ENCODE results near the gene GZMB.
"Not testable (repeated sequence)": the region's sequence is repeated elsewhere in the genome, so short reads cannot be mapped to it uniquely, and the experiment has no call there.

The GZMB gene

GRCh38 chr14:24605435-24606190, 28.4 kb downstream of the GZMB start:
- no peaks in the 10 kb centered on the region for H3K27me3 ChIP-seq (ENCODE audit: control insufficient read depth in 3 of 3, insufficient read depth in 3 of 3, low read depth in 1 of 3, low read length in 3 of 3)
- no peaks in the 10 kb centered on the region for H3K79me1 ChIP-seq (ENCODE audit: low read depth, low read length)
- H4K8ac ChIP-seq (ENCODE audit: low read depth, low read length) = no peak overlapping the region
- DNase-seq (ENCODE audit: low spot score) = no peak
- no peak overlapping the region for H3K27ac ChIP-seq (replicated peaks; ENCODE audit: low read length)
- no peak overlapping the region for H3K4me2 ChIP-seq (ENCODE audit: insufficient read depth, low read length, poor library complexity, severe bottlenecking)
- H2BK120ac ChIP-seq (ENCODE audit: low read depth, low read length) = no peak overlapping the region
- H3K9me3 ChIP-seq (replicated peaks in 1 of 2; ENCODE audit: control insufficient read depth in 2 of 2, insufficient read depth in 1 of 2, low read depth in 1 of 2, low read length in 2 of 2) = peaks cover 0 to 5% of the 10 kb centered on the region in 2 donors
- no peak overlapping the region for H3K23ac ChIP-seq (ENCODE audit: low read depth, low read length, poor library complexity)
- peaks cover 0 to 1% of the 10 kb centered on the region in 2 donors for H3K4me1 ChIP-seq (ENCODE audit: control insufficient read depth in 2 of 2, insufficient read depth in 1 of 2, low read depth in 1 of 2, low read length in 2 of 2)
- H2BK5ac ChIP-seq (ENCODE audit: low read length) = no peak overlapping the region
- H3K4ac ChIP-seq (ENCODE audit: low read length) = no peak overlapping the region
- no peak overlapping the region for H2BK15ac ChIP-seq (ENCODE audit: low read length)
- no peak overlapping the region for H2AFZ ChIP-seq (ENCODE audit: low read length)
- no peak overlapping the region for H2AK5ac ChIP-seq (ENCODE audit: low read depth, low read length)
- H3K4me3 ChIP-seq (ENCODE audit: low read length in 2 of 2) = no peak overlapping the region
- no peaks in the 10 kb centered on the region for H3K36me3 ChIP-seq (replicated peaks in 1 of 2; ENCODE audit: control insufficient read depth in 2 of 2, insufficient read depth in 2 of 2, low read length in 2 of 2)
- H4K91ac ChIP-seq (ENCODE audit: low read depth, low read length, poor library complexity) = no peak overlapping the region
- no CpG with 5 or more reads among the region's 3 CpGs for WGBS, 2 donors (ENCODE audit: extremely low coverage in 2 of 2, insufficient read length in 2 of 2, insufficient replicate concordance in 1 of 2)
- no peak overlapping the region for H2BK12ac ChIP-seq (ENCODE audit: low read length)
- no peak overlapping the region for H3K14ac ChIP-seq (ENCODE audit: low read length)
- no peak overlapping the region for H3K9ac ChIP-seq (ENCODE audit: low read depth, low read length, poor library complexity)
- H3K18ac ChIP-seq (ENCODE audit: low read length) = no peak overlapping the region

DNA sequence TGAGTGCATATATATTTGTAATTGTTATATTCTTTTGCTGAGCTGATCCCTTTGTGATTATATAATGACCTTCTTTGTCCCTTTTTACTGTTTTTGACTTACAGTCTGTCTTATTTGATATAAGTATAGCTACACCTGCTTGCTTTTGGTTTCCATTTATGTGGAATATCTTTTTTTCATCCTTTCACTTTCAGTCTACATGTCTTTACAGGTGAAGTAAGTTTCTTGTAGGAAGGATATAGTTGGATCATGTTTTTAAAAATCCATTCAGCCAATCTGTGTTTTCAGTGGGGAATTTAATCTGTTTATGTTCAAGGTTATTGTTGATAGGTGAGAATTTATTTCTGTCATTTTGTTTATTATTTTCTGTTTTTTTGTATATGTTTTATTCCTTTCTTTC, 36.6 kb downstream of the GZMB start:
- no peak for DNase-seq (ENCODE audit: low spot score)
- H2BK5ac ChIP-seq (ENCODE audit: low read length) = no peak overlapping the region
- H4K91ac ChIP-seq (ENCODE audit: low read depth, low read length, poor library complexity) = no peak overlapping the region
- no peaks in the 10 kb centered on the region for H3K79me1 ChIP-seq (ENCODE audit: low read depth, low read length)
- H3K9me3 ChIP-seq (replicated peaks in 1 of 2; ENCODE audit: control insufficient read depth in 2 of 2, insufficient read depth in 1 of 2, low read depth in 1 of 2, low read length in 2 of 2) = peaks cover 0 to 12% of the 10 kb centered on the region in 2 donors
- no peaks in the 10 kb centered on the region for H3K27me3 ChIP-seq (ENCODE audit: control insufficient read depth in 3 of 3, insufficient read depth in 3 of 3, low read depth in 1 of 3, low read length in 3 of 3)
- no peak overlapping the region for H2AK5ac ChIP-seq (ENCODE audit: low read depth, low read length)
- no peak overlapping the region for H2BK12ac ChIP-seq (ENCODE audit: low read length)
- H3K9ac ChIP-seq (ENCODE audit: low read depth, low read length, poor library complexity) = no peak overlapping the region
- H3K27ac ChIP-seq (replicated peaks; ENCODE audit: low read length) = no peak overlapping the region
- H4K8ac ChIP-seq (ENCODE audit: low read depth, low read length) = no peak overlapping the region
- no peak overlapping the region for H3K18ac ChIP-seq (ENCODE audit: low read length)
- no peak overlapping the region for H3K4me2 ChIP-seq (ENCODE audit: insufficient read depth, low read length, poor library complexity, severe bottlenecking)
- no peak overlapping the region for H3K23ac ChIP-seq (ENCODE audit: low read depth, low read length, poor library complexity)
- H3K14ac ChIP-seq (ENCODE audit: low read length) = no peak overlapping the region
- no peak overlapping the region for H3K4ac ChIP-seq (ENCODE audit: low read length)
- H3K4me3 ChIP-seq (ENCODE audit: low read length in 2 of 2) = no peak overlapping the region
- no peak overlapping the region for H2BK15ac ChIP-seq (ENCODE audit: low read length)
- no peaks in the 10 kb centered on the region for H3K4me1 ChIP-seq (ENCODE audit: control insufficient read depth in 2 of 2, insufficient read depth in 1 of 2, low read depth in 1 of 2, low read length in 2 of 2)
- H3K36me3 ChIP-seq (replicated peaks in 1 of 2; ENCODE audit: control insufficient read depth in 2 of 2, insufficient read depth in 2 of 2, low read length in 2 of 2) = no peaks in the 10 kb centered on the region
- H2AFZ ChIP-seq (ENCODE audit: low read length) = no peak overlapping the region
- no peak overlapping the region for H2BK120ac ChIP-seq (ENCODE audit: low read depth, low read length)

GRCh38 chr14:24595073-24595808, 38.7 kb downstream of the GZMB start:
- DNase-seq (ENCODE audit: low spot score) = no peak
- no peak overlapping the region for H2BK120ac ChIP-seq (ENCODE audit: low read depth, low read length)
- H2BK5ac ChIP-seq (ENCODE audit: low read length) = no peak overlapping the region
- WGBS, 2 donors (ENCODE audit: extremely low coverage in 2 of 2, insufficient read length in 2 of 2, insufficient replicate concordance in 1 of 2) = no CpG with 5 or more reads among the region's 3 CpGs
- H3K79me1 ChIP-seq (ENCODE audit: low read depth, low read length) = no peaks in the 10 kb centered on the region
- H3K4me1 ChIP-seq (ENCODE audit: control insufficient read depth in 2 of 2, insufficient read depth in 1 of 2, low read depth in 1 of 2, low read length in 2 of 2) = no peaks in the 10 kb centered on the region
- no peak overlapping the region for H4K91ac ChIP-seq (ENCODE audit: low read depth, low read length, poor library complexity)
- no peak overlapping the region for H3K27ac ChIP-seq (replicated peaks; ENCODE audit: low read length)
- H3K14ac ChIP-seq (ENCODE audit: low read length) = no peak overlapping the region
- H2BK12ac ChIP-seq (ENCODE audit: low read length) = no peak overlapping the region
- no peak overlapping the region for H3K9ac ChIP-seq (ENCODE audit: low read depth, low read length, poor library complexity)
- no peak overlapping the region for H3K23ac ChIP-seq (ENCODE audit: low read depth, low read length, poor library complexity)
- H3K9me3 ChIP-seq (replicated peaks in 1 of 2; ENCODE audit: control insufficient read depth in 2 of 2, insufficient read depth in 1 of 2, low read depth in 1 of 2, low read length in 2 of 2) = peaks cover 0 to 7% of the 10 kb centered on the region in 2 donors
- no peaks in the 10 kb centered on the region for H3K27me3 ChIP-seq (ENCODE audit: control insufficient read depth in 3 of 3, insufficient read depth in 3 of 3, low read depth in 1 of 3, low read length in 3 of 3)
- no peak overlapping the region for H2BK15ac ChIP-seq (ENCODE audit: low read length)
- no peak overlapping the region for H3K4me3 ChIP-seq (ENCODE audit: low read length in 2 of 2)
- no peak overlapping the region for H3K4me2 ChIP-seq (ENCODE audit: insufficient read depth, low read length, poor library complexity, severe bottlenecking)
- no peak overlapping the region for H4K8ac ChIP-seq (ENCODE audit: low read depth, low read length)
- no peak overlapping the region for H2AK5ac ChIP-seq (ENCODE audit: low read depth, low read length)
- no peak overlapping the region for H2AFZ ChIP-seq (ENCODE audit: low read length)
- H3K18ac ChIP-seq (ENCODE audit: low read length) = no peak overlapping the region
- H3K4ac ChIP-seq (ENCODE audit: low read length) = no peak overlapping the region
- H3K36me3 ChIP-seq (replicated peaks in 1 of 2; ENCODE audit: control insufficient read depth in 2 of 2, insufficient read depth in 2 of 2, low read length in 2 of 2) = no peaks in the 10 kb centered on the region

- H4K8ac ChIP-seq (ENCODE audit: low read depth, low read length); H2BK15ac ChIP-seq (ENCODE audit: low read length); H2AK5ac ChIP-seq (ENCODE audit: low read depth, low read length); H3K4me1 ChIP-seq (ENCODE audit: control insufficient read depth in 2 of 2, insufficient read depth in 1 of 2, low read depth in 1 of 2, low read length in 2 of 2); DNase-seq (ENCODE audit: low spot score); H3K9me3 ChIP-seq (replicated peaks in 1 of 2; ENCODE audit: control insufficient read depth in 2 of 2, insufficient read depth in 1 of 2, low read depth in 1 of 2, low read length in 2 of 2); H2BK120ac ChIP-seq (ENCODE audit: low read depth, low read length); H3K4me2 ChIP-seq (ENCODE audit: insufficient read depth, low read length, poor library complexity, severe bottlenecking); H3K27ac ChIP-seq (replicated peaks; ENCODE audit: low read length); H3K4ac ChIP-seq (ENCODE audit: low read length); H2AFZ ChIP-seq (ENCODE audit: low read length); H3K23ac ChIP-seq (ENCODE audit: low read depth, low read length, poor library complexity); H2BK5ac ChIP-seq (ENCODE audit: low read length); H3K14ac ChIP-seq (ENCODE audit: low read length); H3K9ac ChIP-seq (ENCODE audit: low read depth, low read length, poor library complexity); H3K18ac ChIP-seq (ENCODE audit: low read length); H4K91ac ChIP-seq (ENCODE audit: low read depth, low read length, poor library complexity); H3K79me1 ChIP-seq (ENCODE audit: low read depth, low read length); H2BK12ac ChIP-seq (ENCODE audit: low read length); H3K4me3 ChIP-seq (ENCODE audit: low read length in 2 of 2); H3K36me3 ChIP-seq (replicated peaks in 1 of 2; ENCODE audit: control insufficient read depth in 2 of 2, insufficient read depth in 2 of 2, low read length in 2 of 2); H3K27me3 ChIP-seq (ENCODE audit: control insufficient read depth in 3 of 3, insufficient read depth in 3 of 3, low read depth in 1 of 3, low read length in 3 of 3): not testable (repeated sequence)
- no CpG with 5 or more reads among the region's 2 CpGs for WGBS, 2 donors (ENCODE audit: extremely low coverage in 2 of 2, insufficient read length in 2 of 2, insufficient replicate concordance in 1 of 2)
Measured at GRCh38 chr14:24591004-24591403, 43.0 kb downstream of the GZMB start.
